Gastroesophageal sphincter (tissue), 3 donors: ENCODE data around the gene ZNF692.

Experiments used
- CTCF ChIP-seq, 4 experiments: fragments of 200-600 bp in 2 of 4; fragments of 450-650 bp in 2 of 4; sonication (generic) in 1 of 4; IDR thresholded peaks; one replicate each; pipeline ENCODE4 v1.5.1; 2017 to 2019; ENCODE audit warnings: antibody characterized with exemption in 4 of 4, mild to moderate bottlenecking in 2 of 4, moderate library complexity in 2 of 4
- POLR2A ChIP-seq, 2 donors: fragments of 450-650 bp; IDR thresholded peaks; one replicate each; pipeline ENCODE4 v1.6.1; 2017; ENCODE audit warnings: antibody characterized with exemption in 2 of 2, mild to moderate bottlenecking in 2 of 2, moderate library complexity in 1 of 2

GRCh38 chr1:248860007-248860406 lies 1.1 kb upstream of the ZNF692 start:
- no peak for TF ChIP-seq POLR2A (IDR thresholded peaks at IDR 0.05)
- no peak for TF ChIP-seq CTCF (IDR thresholded peaks at IDR 0.05)
